DOHH2 (cell line): Measurements from ENCODE around the gene DNAJA3.

Experiments used
- H3F3A ChIP-seq: fragments of 200-600 bp; sonication (generic), shearing (Covaris generic); 2 replicates; pipeline ENCODE4 v1.6.0; 2016; ENCODE audit warnings: antibody characterized with exemption, mild to moderate bottlenecking; ENCODE audit not compliant: control insufficient read depth, insufficient read depth
- H3K27ac ChIP-seq: fragments of 200-600 bp; sonication (generic); 2 replicates; pipeline ENCODE4 v1.5.1; 2014; ENCODE audit warnings: low read depth, mild to moderate bottlenecking, low read length, moderate library complexity
- H3K27me3 ChIP-seq: fragments of 200-600 bp; sonication (generic); 2 replicates; pipeline ENCODE4 v1.6.1; 2014; ENCODE audit warnings: mild to moderate bottlenecking, low read length, mixed read lengths; ENCODE audit not compliant: control insufficient read depth
- H3K36me3 ChIP-seq: fragments of 200-600 bp; sonication (generic); 2 replicates; pipeline ENCODE4 v1.6.1; 2014; ENCODE audit warnings: mild to moderate bottlenecking, low read length, moderate library complexity, mixed read lengths; ENCODE audit not compliant: control insufficient read depth
- H3K4me1 ChIP-seq: fragments of 200-600 bp; sonication (generic); 2 replicates; pipeline ENCODE4 v1.6.1; 2014; ENCODE audit warnings: mild to moderate bottlenecking, low read length, mixed read lengths; ENCODE audit not compliant: control insufficient read depth
- H3K4me2 ChIP-seq: fragments of 200-600 bp; sonication (generic); 2 replicates; pipeline ENCODE4 v1.6.0; 2014; ENCODE audit warnings: mild to moderate bottlenecking, low read length, moderate library complexity
- H3K4me3 ChIP-seq: fragments of 200-600 bp; sonication (generic); 2 replicates; pipeline ENCODE4 v1.5.1; 2014; ENCODE audit warnings: mild to moderate bottlenecking, low read length, mixed read lengths
- H3K79me2 ChIP-seq: fragments of 200-600 bp; sonication (generic); 2 replicates; pipeline ENCODE4 v1.6.1; 2014; ENCODE audit warnings: mild to moderate bottlenecking, low read length, mixed read lengths; ENCODE audit not compliant: control insufficient read depth
- H3K9me2 ChIP-seq: fragments of 200-600 bp; sonication (generic); replicated peaks from 2 replicates; pipeline ENCODE4 v1.6.1; 2014; ENCODE audit warnings: mild to moderate bottlenecking, low read length, mixed read lengths; ENCODE audit not compliant: control insufficient read depth
- H3K9me3 ChIP-seq: fragments of 200-600 bp; sonication (generic); 2 replicates; pipeline ENCODE4 v1.6.1; 2014; ENCODE audit warnings: antibody characterized with exemption, low read length, mixed read lengths; ENCODE audit not compliant: control insufficient read depth, insufficient read depth
- H4K20me1 ChIP-seq: fragments of 200-600 bp; sonication (generic); 2 replicates; pipeline ENCODE4 v1.6.0; 2014; ENCODE audit warnings: low read depth, mild to moderate bottlenecking, antibody characterized with exemption, low read length, moderate library complexity; ENCODE audit not compliant: control insufficient read depth, insufficient read depth
- CTCF ChIP-seq: fragments of 200-600 bp; sonication (generic); IDR thresholded peaks from one replicate; pipeline ENCODE4 v1.5.1; 2014; ENCODE audit warnings: antibody characterized with exemption, mild to moderate bottlenecking, low read depth, low read length; ENCODE audit not compliant: poor library complexity, severe bottlenecking
- EZH2phosphoT487 ChIP-seq: fragments of 200-600 bp; sonication (generic); IDR thresholded peaks from 2 replicates; pipeline ENCODE4 v1.6.1; 2017; ENCODE audit warnings: borderline replicate concordance, mild to moderate bottlenecking, antibody characterized with exemption, low read length, moderate library complexity, mixed read lengths

DNAJA3 gene

GRCh38 chr16:4410335-4411075 lies 15.2 kb upstream of the DNAJA3 start:
- H3K27ac ChIP-seq: no peak overlapping the region
- no peaks in the 10 kb centered on the region for H3K27me3 ChIP-seq
- TF ChIP-seq EZH2phosphoT487 (no peak), CTCF (no peak)
- H3K4me1 ChIP-seq: peaks cover 19% of the 10 kb centered on the region
- no peaks in the 10 kb centered on the region for H3K9me2 ChIP-seq
- H3K9me3 ChIP-seq: no peaks in the 10 kb centered on the region
- peaks cover 7% of the 10 kb centered on the region; the same call in 1 of the 2 replicates for H3F3A ChIP-seq
- H3K4me3 ChIP-seq: no peak overlapping the region
- no peak overlapping the region for H3K4me2 ChIP-seq
- 0 out of 2 replicates have a peak, but pooled peaks cover 4% of the 10 kb centered on the region for H4K20me1 ChIP-seq
- peaks cover 50% of the 10 kb centered on the region for H3K79me2 ChIP-seq
- peaks cover 65% of the 10 kb centered on the region for H3K36me3 ChIP-seq

GRCh38 chr16:4411684-4412083 lies 14.0 kb upstream of the DNAJA3 start:
- TF ChIP-seq CTCF (no peak), EZH2phosphoT487 (no peak)
- Histone ChIP-seq H3K36me3 (peaks cover 60% of the 10 kb centered on the region), H3K4me2 (no peak overlapping the region), H3K4me1 (peaks cover 21% of the 10 kb centered on the region), H3K27me3 (no peaks in the 10 kb centered on the region), H3K9me2 (no peaks in the 10 kb centered on the region), H3K79me2 (peaks cover 59% of the 10 kb centered on the region), H3F3A (peaks cover 7% of the 10 kb centered on the region; the same call in 1 of the 2 replicates), H3K4me3 (no peak overlapping the region), H4K20me1 (0 out of 2 replicates have a peak, but pooled peaks cover 4% of the 10 kb centered on the region), H3K9me3 (no peaks in the 10 kb centered on the region), H3K27ac (no peak overlapping the region)

GRCh38 chr16:4412159-4412558 lies 13.5 kb upstream of the DNAJA3 start:
- peaks cover 7% of the 10 kb centered on the region; the same call in 1 of the 2 replicates for H3F3A ChIP-seq
- 0 out of 2 replicates have a peak, but pooled peaks cover 4% of the 10 kb centered on the region for H4K20me1 ChIP-seq
- H3K27ac ChIP-seq: no peak overlapping the region
- H3K79me2 ChIP-seq: peaks cover 59% of the 10 kb centered on the region
- no peaks in the 10 kb centered on the region for H3K27me3 ChIP-seq
- peaks cover 25% of the 10 kb centered on the region for H3K4me1 ChIP-seq
- TF ChIP-seq EZH2phosphoT487: no peak
- no peak overlapping the region for H3K4me2 ChIP-seq
- H3K9me3 ChIP-seq: no peaks in the 10 kb centered on the region
- no peaks in the 10 kb centered on the region for H3K9me2 ChIP-seq
- peaks cover 58% of the 10 kb centered on the region for H3K36me3 ChIP-seq
- no peak overlapping the region for H3K4me3 ChIP-seq

- H3K4me1 ChIP-seq: peaks cover 27% of the 10 kb centered on the region
- peaks cover 52% of the 10 kb centered on the region for H3K36me3 ChIP-seq
- H3K79me2 ChIP-seq: peaks cover 59% of the 10 kb centered on the region
- no peak overlapping the region for H3K4me2 ChIP-seq
- no peaks in the 10 kb centered on the region for H3K9me3 ChIP-seq
- no peak overlapping the region for H3K27ac ChIP-seq
- no peaks in the 10 kb centered on the region for H3K27me3 ChIP-seq
- TF ChIP-seq EZH2phosphoT487 (no peak), CTCF (no peak)
- no peaks in the 10 kb centered on the region for H3K9me2 ChIP-seq
- H4K20me1 ChIP-seq: 0 out of 2 replicates have a peak, but pooled peaks cover 4% of the 10 kb centered on the region
- H3K4me3 ChIP-seq: no peak overlapping the region
- peaks cover 7% of the 10 kb centered on the region; the same call in 1 of the 2 replicates for H3F3A ChIP-seq
Measured at GRCh38 chr16:4412854-4413253, 12.8 kb upstream of the DNAJA3 start.
